SHP77 (cell line): ENCODE data around the gene BICRA.
"Not testable (repeated sequence)": the region's sequence is repeated elsewhere in the genome, so short reads cannot be mapped to it uniquely, and the experiment has no call there.

ENCODE experiments used
- DNase-seq, 2 experiments: peaks; one replicate each; lab custom pipeline; 2025; lab: John Stamatoyannopoulos, UW

The BICRA gene

GRCh38 chr19:47663435-47663910 is 54.5 kb downstream of the BICRA start:
- DNase-seq: no peak

DNA sequence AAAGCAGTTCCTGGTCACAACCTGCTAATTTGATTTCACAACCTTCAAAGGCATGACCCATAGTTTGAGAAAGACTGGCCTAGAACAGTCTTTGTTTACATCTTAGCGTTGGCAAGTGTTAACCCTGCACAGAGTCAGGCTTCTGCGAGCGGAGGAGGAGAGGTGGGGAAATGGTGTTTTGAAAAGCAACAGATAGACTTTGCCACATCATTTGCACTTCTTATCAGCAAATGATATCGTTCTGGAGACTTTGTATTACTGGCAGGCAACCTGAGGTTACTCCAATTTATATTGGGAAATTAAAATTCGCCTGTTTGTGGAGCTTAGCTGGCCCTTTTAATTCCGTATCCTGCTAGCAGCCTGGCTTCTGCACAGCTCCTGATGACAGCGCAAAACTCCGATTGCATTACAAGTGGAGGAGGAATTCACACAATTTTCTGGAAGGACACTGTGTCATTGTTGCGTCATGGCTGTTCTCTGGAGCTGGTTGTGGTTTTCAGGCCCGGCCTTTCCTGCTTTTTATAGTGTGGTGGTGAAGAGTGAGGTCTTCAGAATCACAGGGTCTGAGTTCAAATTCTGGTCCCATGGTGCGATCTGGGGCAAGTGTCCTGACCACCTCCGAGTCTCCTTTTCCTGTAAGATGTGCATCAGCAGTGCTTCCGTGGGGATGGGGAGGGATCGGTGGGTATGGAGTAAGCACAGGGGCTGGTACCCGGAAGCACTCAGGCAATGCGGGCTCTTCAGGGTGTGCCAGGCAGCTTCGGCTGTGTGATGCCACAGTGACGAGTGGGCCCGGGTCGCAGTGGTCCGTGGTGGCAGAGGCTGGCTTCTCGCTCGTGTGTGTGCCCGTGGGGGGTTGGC is 55.2 kb downstream of the BICRA start:
- no peak for DNase-seq

GRCh38 chr19:47668556-47668955 is 59.6 kb downstream of the BICRA start:
- DNase-seq: not testable (repeated sequence)

- DNase-seq: no peak
Measured at GRCh38 chr19:47670736-47671135, 61.8 kb downstream of the BICRA start.

DNA sequence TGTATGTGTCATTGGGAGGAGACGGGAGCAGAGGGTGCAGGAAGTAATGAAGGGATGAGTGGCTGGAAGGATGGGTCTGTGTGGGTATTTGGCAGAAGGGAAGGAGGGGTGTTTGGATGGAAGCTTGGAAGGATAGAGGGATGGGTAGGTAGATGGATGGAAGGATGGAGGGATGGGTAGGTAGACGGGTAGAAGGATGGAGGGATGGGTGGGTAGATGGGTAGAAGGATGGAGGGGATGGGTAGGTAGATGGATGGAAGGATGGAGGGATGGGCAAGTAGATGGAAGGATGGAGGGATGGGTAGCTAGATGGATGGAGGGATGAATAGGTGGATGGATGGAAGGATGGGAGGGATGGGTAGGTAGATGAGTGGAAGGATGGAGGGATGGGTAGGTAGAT is 62.6 kb downstream of the BICRA start:
- DNase-seq: no peak

- DNase-seq: no peak
Measured at GRCh38 chr19:47673426-47673825, 64.5 kb downstream of the BICRA start.

GRCh38 chr19:47674548-47674947 is 65.6 kb downstream of the BICRA start:
- DNase-seq: no peak

GRCh38 chr19:47675271-47675670 is 66.3 kb downstream of the BICRA start:
- no peak for DNase-seq

DNA sequence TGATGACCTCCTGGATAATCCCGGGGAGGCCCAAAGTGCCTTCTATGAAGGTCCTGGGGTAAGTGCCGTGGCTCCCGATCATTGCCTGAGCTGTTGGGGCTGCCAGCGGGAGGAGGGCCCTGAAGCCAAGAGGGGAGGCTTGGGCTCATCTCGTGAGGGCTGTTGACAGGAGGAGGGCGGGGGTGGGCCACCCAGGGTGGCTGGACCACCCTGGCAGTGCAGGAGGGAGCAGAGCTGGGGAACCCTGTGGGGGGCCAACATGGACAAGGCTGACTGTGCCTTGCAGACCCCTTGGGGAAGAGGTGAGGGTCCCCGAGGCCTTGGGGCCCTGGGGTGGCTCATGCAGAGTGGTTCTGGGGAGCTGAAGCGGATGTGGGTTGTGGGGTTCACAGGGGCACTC is 66.9 kb downstream of the BICRA start:
- DNase-seq: no peak

DNA sequence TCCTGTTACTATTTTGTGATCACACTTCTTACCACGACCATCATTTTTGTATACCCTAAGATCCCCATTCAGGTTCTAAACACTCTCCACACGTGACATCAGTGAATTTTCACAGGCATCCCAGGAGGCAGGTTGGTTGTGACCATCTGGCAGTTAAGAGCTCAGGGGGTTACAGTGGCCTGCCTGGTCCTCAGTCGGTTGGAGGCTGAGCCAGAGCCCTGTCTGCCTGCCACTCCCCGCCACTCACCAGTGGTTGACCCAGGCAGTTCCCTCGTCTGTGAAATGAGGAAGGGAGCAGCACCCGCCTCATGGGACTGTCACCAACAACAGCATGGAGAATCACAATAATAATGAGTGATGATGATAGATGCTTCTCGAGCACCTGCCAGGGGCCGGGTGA is 67.9 kb downstream of the BICRA start:
- DNase-seq: no peak

DNA sequence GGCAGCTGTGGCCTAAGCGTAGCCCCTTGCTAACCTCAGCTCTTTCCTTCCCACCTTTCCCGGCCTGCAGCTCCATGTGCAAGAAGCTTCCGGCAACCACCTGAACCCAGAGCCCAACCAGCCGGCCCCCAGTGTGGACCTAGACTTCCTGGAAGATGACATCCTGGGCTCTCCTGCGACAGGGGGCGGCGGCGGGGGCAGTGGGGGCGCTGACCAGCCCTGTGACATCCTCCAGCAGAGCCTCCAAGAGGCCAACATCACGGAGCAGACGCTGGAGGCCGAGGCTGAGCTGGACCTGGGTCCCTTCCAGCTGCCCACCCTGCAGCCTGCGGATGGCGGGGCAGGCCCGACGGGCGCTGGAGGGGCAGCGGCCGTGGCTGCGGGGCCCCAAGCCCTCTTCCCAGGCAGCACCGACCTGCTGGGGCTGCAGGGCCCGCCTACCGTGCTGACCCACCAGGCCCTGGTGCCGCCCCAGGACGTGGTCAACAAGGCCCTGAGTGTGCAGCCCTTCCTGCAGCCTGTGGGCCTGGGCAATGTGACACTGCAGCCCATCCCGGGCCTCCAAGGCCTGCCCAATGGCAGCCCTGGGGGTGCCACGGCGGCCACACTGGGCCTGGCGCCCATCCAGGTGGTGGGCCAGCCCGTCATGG is 70.4 kb downstream of the BICRA start:
- DNase-seq: no peak

DNA sequence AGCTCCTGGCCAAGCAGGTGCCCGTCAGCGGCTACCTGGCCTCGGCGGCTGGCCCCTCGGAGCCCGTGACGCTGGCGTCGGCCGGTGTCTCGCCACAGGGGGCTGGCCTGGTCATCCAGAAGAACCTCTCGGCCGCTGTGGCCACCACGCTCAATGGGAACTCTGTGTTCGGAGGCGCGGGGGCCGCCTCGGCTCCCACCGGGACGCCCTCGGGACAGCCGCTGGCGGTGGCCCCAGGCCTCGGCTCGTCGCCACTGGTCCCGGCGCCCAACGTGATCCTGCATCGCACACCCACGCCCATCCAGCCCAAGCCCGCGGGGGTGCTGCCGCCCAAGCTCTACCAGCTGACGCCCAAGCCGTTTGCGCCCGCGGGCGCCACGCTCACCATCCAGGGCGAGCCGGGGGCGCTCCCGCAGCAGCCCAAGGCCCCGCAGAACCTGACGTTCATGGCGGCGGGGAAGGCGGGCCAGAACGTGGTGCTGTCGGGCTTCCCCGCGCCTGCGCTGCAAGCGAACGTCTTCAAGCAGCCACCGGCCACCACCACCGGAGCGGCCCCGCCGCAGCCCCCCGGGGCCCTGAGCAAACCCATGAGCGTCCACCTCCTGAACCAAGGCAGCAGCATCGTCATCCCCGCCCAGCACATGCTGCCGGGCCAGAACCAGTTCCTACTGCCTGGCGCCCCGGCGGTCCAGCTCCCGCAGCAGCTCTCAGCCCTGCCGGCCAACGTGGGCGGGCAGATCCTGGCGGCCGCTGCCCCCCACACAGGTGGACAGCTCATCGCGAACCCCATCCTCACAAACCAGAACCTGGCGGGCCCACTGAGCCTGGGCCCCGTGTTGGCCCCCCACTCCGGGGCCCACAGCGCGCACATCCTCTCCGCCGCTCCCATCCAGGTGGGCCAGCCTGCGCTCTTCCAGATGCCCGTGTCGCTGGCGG is 71.3 kb downstream of the BICRA start:
- DNase-seq: no peak

DNA sequence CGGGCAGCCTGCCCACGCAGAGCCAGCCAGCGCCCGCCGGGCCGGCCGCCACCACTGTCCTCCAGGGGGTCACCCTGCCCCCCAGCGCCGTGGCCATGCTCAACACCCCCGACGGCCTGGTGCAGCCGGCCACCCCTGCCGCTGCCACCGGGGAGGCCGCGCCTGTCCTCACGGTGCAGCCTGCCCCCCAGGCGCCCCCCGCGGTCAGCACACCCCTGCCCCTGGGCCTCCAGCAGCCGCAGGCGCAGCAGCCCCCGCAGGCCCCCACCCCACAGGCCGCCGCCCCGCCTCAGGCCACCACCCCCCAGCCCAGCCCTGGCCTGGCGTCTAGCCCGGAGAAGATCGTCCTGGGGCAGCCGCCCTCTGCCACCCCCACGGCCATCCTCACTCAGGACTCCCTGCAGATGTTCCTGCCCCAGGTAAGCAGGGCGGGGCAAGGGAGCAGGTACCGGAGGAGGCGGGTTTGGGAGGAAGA is 72.0 kb downstream of the BICRA start:
- DNase-seq: no peak

DNA sequence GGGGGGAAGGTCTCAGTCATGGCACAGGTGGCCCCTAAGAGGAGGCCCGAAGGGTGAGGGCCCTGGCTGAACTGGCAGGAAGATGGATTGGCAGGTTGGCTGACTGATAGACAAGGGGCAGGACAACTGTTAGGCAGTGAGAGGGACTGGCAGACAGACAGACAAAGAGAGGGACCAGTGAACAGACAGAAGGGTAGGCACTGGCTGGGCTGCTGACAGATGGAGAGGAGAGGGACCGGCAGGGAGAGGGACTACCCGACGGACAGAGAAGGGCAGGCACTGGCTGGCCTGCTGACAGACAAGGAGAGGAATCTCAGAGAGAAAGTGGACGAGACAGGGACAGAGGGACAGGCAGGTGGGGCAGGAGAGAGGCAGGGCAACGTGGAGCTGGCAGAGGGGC is 72.5 kb downstream of the BICRA start:
- no peak for DNase-seq

DNA sequence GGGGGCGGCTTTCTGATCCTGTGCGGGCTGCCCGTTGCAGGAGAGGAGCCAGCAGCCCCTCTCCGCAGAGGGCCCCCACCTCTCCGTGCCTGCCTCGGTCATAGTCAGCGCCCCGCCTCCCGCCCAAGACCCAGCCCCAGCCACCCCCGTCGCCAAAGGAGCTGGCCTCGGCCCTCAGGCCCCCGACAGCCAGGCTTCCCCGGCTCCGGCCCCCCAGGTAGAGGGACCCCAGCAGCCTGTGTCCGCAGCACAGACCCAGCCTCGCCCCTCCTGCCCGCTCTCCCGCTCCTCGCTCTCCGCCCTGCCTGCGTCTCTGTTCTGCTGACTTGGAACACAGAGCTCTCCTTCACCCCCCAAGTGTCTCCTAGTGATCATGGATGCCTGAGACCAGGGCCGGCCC is 73.0 kb downstream of the BICRA start:
- DNase-seq: no peak

DNA sequence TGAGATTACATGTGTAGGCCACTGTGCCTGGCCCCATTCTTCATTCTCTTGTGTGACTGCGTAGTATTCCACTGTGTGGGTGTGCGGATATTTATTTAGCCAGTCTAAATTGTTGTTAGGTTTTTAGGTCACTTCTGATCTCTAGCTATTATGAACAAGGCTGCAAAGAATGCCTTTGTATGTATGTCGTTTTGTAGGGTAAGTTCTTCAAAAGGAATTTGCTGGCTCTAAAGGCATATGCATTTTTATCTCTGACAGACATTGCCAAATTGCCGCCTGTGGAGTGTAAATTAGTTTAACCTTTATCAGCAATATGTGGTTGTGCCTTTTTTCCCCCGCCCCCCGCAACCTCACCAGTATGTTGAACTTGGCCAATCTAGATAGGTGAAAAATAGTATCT is 74.0 kb downstream of the BICRA start:
- no peak for DNase-seq

DNA sequence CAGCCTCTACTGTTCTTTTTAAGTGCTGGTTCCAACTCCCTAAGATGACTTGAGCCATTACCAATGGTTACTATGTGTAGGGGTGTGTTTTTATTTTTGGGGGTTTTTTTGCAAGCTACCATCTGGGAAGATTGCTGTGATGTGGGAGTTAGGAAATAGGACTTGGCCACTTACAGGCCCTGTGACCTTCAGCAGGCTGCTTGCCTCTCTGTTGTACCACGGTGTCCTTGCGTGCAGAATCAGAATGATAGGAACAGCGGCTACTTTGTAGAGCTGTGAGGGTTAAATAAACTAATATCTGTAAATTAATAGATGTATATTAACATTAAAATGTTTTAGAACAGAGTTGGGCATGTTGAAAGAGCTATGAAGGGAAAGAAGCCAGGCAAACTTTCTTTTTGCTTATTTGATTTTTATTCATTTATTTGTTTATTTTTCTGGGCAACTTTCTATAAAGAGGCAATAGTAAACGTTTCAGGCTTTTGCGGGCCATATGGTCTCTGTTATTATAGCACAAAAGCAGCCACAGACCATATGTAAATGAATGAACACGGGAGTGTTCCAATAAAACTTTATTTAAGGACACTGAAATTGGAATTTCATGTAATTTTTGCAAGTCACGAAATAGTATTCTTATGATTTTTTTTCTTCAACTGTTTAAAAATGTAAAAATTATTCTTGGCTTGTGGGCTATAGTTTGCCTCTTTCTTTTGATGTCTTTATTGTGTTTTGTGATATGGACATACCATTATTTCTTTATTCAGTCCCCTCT is 77.9 kb downstream of the BICRA start:
- no peak for DNase-seq

- no peak for DNase-seq
Measured at GRCh38 chr19:47687906-47688305, 79.0 kb downstream of the BICRA start.

DNA sequence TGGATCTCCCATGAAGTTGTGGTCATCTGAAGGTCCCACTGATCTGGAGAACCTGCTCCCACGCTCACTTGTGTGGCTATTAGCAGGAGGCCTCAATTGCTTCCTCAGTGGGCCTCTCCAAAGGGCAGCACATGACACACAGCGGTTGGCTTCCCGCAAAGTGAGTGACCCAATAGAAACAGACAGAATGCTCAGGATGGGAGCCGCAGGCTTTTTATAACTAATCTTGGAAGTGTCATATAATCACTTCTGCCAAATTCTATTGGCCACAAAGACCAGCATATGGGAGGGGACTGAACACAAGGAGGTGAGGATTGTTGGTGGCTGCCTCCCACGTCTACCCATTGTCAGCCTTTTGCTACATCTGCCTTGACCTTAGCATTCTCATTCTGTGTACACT is 82.2 kb downstream of the BICRA start:
- no peak for DNase-seq

DNA sequence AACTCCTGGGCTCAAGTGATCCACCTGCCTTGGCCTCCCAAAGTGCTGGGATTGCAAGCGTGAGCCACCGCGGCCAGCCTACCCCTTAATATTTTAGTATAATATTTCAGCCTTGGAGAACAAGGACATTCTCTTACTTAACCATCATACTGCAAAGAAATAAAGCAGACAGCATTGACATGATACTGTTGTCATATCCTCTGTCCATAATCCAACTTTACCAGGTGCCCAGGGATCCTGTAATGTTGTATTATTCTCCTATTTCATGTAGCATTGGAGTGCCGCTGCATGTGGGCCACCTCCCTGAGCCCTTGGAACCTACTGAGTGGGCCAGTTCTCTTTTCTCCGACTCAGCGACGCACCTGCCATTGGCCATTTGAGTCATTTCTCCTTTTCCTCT is 82.8 kb downstream of the BICRA start:
- DNase-seq: no peak

GRCh38 chr19:47693489-47693888 is 84.6 kb downstream of the BICRA start:
- no peak for DNase-seq
